Mucosa of stomach (tissue), 1 donor: ENCODE data around the gene TJP3.

Experiments
- H3K27me3 ChIP-seq: one replicate; pipeline ENCODE4 v1.7.0; 2013; ENCODE audit warnings: mild to moderate bottlenecking, low read length; ENCODE audit not compliant: control insufficient read depth, insufficient read depth
- H3K36me3 ChIP-seq: one replicate; pipeline ENCODE4 v1.7.0; 2013; ENCODE audit warnings: low read length; ENCODE audit not compliant: control insufficient read depth, insufficient read depth
- H3K4me1 ChIP-seq: one replicate; pipeline ENCODE4 v1.7.0; 2013; ENCODE audit warnings: mild to moderate bottlenecking, low read length; ENCODE audit not compliant: control insufficient read depth, insufficient read depth
- H3K4me3 ChIP-seq: one replicate; pipeline ENCODE4 v1.7.0; 2013; ENCODE audit warnings: low read length
- H3K9ac ChIP-seq: one replicate; pipeline ENCODE4 v1.7.0; 2013; ENCODE audit warnings: mild to moderate bottlenecking, low read length, moderate library complexity
- H3K9me3 ChIP-seq: one replicate; pipeline ENCODE4 v1.7.0; 2013; ENCODE audit warnings: mild to moderate bottlenecking, low read length, moderate library complexity; ENCODE audit not compliant: control insufficient read depth
- donor health status: Pancreatic carcinoma.

The TJP3 gene

GRCh38 chr19:3687393-3687773 lies 20.8 kb upstream of the TJP3 start:
- Histone ChIP-seq H3K36me3 (no peaks in the 10 kb centered on the region), H3K9me3 (no peaks in the 10 kb centered on the region), H3K4me1 (peaks cover 16% of the 10 kb centered on the region), H3K4me3 (no peak overlapping the region), H3K9ac (peak overlapping the region; percentile 43), H3K27me3 (no peaks in the 10 kb centered on the region)

- peak overlapping the region; percentile 43 for H3K9ac ChIP-seq
- no peaks in the 10 kb centered on the region for H3K36me3 ChIP-seq
- H3K9me3 ChIP-seq = no peaks in the 10 kb centered on the region
- H3K4me1 ChIP-seq = peaks cover 14% of the 10 kb centered on the region
- H3K4me3 ChIP-seq = no peak overlapping the region
- H3K27me3 ChIP-seq = no peaks in the 10 kb centered on the region
These were observed 20.1 kb upstream of the TJP3 start for GRCh38 chr19:3687774-3688706.

GRCh38 chr19:3690551-3691371 lies 17.4 kb upstream of the TJP3 start:
- H3K9me3 ChIP-seq = no peaks in the 10 kb centered on the region
- no peaks in the 10 kb centered on the region for H3K36me3 ChIP-seq
- no peak overlapping the region for H3K4me3 ChIP-seq
- peaks cover 13% of the 10 kb centered on the region for H3K4me1 ChIP-seq
- no peak overlapping the region for H3K9ac ChIP-seq
- no peaks in the 10 kb centered on the region for H3K27me3 ChIP-seq

GRCh38 chr19:3691372-3691716 lies 16.8 kb upstream of the TJP3 start:
- peaks cover 13% of the 10 kb centered on the region for H3K4me1 ChIP-seq
- H3K4me3 ChIP-seq = no peak overlapping the region
- no peaks in the 10 kb centered on the region for H3K27me3 ChIP-seq
- H3K9ac ChIP-seq = no peak overlapping the region
- H3K36me3 ChIP-seq = no peaks in the 10 kb centered on the region
- H3K9me3 ChIP-seq = no peaks in the 10 kb centered on the region

- H3K36me3 ChIP-seq = no peaks in the 10 kb centered on the region
- no peaks in the 10 kb centered on the region for H3K9me3 ChIP-seq
- H3K9ac ChIP-seq = no peak overlapping the region
- peaks cover 13% of the 10 kb centered on the region for H3K4me1 ChIP-seq
- H3K4me3 ChIP-seq = no peak overlapping the region
- H3K27me3 ChIP-seq = no peaks in the 10 kb centered on the region
These were observed 16.5 kb upstream of the TJP3 start for GRCh38 chr19:3691726-3692125.

- H3K4me1 ChIP-seq = peaks cover 11% of the 10 kb centered on the region
- H3K9me3 ChIP-seq = no peaks in the 10 kb centered on the region
- no peaks in the 10 kb centered on the region for H3K27me3 ChIP-seq
- H3K36me3 ChIP-seq = no peaks in the 10 kb centered on the region
- H3K9ac ChIP-seq = no peak overlapping the region
- H3K4me3 ChIP-seq = no peak overlapping the region
These were observed 15.8 kb upstream of the TJP3 start for GRCh38 chr19:3692141-3693024.

GRCh38 chr19:3693025-3693925 lies 14.9 kb upstream of the TJP3 start:
- Histone ChIP-seq H3K4me1 (peaks cover 3% of the 10 kb centered on the region), H3K36me3 (no peaks in the 10 kb centered on the region), H3K4me3 (no peak overlapping the region), H3K27me3 (no peaks in the 10 kb centered on the region), H3K9ac (no peak overlapping the region), H3K9me3 (no peaks in the 10 kb centered on the region)

- no peaks in the 10 kb centered on the region for H3K9me3 ChIP-seq
- no peak overlapping the region for H3K4me3 ChIP-seq
- no peak overlapping the region for H3K9ac ChIP-seq
- no peaks in the 10 kb centered on the region for H3K36me3 ChIP-seq
- no peaks in the 10 kb centered on the region for H3K27me3 ChIP-seq
- H3K4me1 ChIP-seq = peaks cover 4% of the 10 kb centered on the region
These were observed 13.6 kb upstream of the TJP3 start for GRCh38 chr19:3694361-3695123.

- Histone ChIP-seq H3K9ac (no peak overlapping the region), H3K27me3 (no peaks in the 10 kb centered on the region), H3K9me3 (no peaks in the 10 kb centered on the region), H3K36me3 (no peaks in the 10 kb centered on the region), H3K4me3 (no peak overlapping the region), H3K4me1 (peaks cover 4% of the 10 kb centered on the region)
These were observed 13.0 kb upstream of the TJP3 start for GRCh38 chr19:3695124-3695733.

- H3K9me3 ChIP-seq = no peaks in the 10 kb centered on the region
- peaks cover 4% of the 10 kb centered on the region for H3K4me1 ChIP-seq
- H3K9ac ChIP-seq = no peak overlapping the region
These were observed 12.1 kb upstream of the TJP3 start for GRCh38 chr19:3695986-3696659.

More at GRCh38 chr19:3695986-3696659, 12.1 kb upstream of the TJP3 start:
- Histone ChIP-seq H3K27me3 (no peaks in the 10 kb centered on the region), H3K36me3 (no peaks in the 10 kb centered on the region), H3K4me3 (no peak overlapping the region)
